Measurements from ENCODE around the gene RIBC1.
"Not testable (repeated sequence)": the region's sequence is repeated elsewhere in the genome, so short reads cannot be mapped to it uniquely, and the experiment has no call there.

Gene RIBC1

DNA sequence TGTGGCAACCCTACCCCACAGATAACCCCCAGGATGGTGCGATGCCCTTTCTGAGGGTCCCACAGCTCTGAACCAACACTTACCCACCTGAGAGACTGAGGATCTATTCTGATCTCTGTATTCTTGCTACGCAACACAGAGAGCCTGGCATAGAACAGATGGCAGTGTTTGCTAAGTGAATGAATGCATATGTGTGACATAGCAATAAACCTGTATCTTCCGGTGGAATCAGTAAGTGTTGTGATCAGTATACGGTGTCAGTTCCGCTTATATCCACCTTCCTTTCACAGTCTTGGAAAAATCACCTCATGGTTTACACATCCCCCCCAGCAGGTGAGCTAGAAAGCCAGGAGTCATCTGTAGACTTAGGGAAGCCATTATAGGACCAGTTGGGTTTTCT is 17.4 kb downstream of the RIBC1 start:
- H3K4me1 Mint-ChIP-seq: peaks cover 6% of the 10 kb centered on the region
- DNase-seq (ENCODE audit: low spot score in 2 of 2): no peak
- H3K9me3 Mint-ChIP-seq: no peaks in the 10 kb centered on the region
- H3K36me3 Mint-ChIP-seq (ENCODE audit: insufficient read depth): no peaks in the 10 kb centered on the region
- H3K27me3 Mint-ChIP-seq: peaks cover 9% of the 10 kb centered on the region
- peak overlapping the region; percentile 44 for H3K4me3 Mint-ChIP-seq
- ATAC-seq (replicated peaks; ENCODE audit: extremely low read depth, poor library complexity, severe bottlenecking): no peak
- H3K27ac Mint-ChIP-seq (ENCODE audit: low read depth): no peak overlapping the region

DNA sequence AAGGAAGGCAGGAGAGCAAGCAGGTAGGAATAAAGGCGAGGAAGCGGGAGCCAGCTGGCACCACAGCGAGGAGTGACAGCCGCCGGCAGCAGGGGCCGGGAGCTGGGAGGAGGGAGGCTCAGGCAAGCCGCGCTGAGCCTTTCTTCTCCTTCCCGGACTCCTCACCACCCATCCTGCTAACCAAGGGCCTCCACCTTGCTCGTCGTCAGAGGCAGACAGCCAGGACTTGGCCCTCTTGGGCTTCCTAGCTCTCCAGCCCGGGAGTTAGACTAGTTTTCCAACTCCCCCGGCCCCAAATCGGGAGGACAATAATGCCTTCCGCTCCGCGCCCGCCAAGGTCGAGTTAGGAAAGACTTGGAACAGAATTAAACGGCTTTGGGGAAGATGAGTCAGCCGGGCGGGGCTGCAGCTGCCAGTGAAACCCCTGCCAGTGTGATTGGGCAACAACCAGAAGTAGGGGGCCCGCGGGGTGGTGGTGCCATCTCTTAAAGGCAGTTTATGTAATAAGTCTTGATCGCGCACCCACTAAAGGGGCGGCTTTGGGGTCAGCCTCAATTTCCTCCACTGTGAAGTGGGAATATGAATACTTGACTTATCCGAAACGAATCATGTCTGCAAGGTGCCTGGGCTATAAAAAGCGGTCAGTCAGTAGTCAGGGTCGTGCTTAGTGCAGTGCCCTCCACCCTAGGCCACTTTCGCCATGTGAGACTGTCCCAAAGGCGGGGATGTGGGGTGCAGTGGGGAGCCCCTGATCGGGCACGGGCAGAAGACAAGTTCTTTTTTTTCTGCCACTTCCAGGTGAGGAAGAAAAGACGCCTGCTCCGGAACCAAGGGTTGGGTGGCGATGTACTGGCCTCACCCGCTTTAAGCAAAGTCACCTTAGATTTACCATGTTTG is 18.2 kb downstream of the RIBC1 start:
- no peaks in the 10 kb centered on the region for H3K36me3 Mint-ChIP-seq (ENCODE audit: insufficient read depth)
- peak overlapping the region; percentile 22 for H3K27ac Mint-ChIP-seq (ENCODE audit: low read depth)
- H3K4me3 Mint-ChIP-seq: peak overlapping the region; percentile 70
- H3K9me3 Mint-ChIP-seq: no peaks in the 10 kb centered on the region
- H3K27me3 Mint-ChIP-seq: peaks cover 9% of the 10 kb centered on the region
- peaks cover 6% of the 10 kb centered on the region for H3K4me1 Mint-ChIP-seq
- ATAC-seq (replicated peaks; ENCODE audit: extremely low read depth, poor library complexity, severe bottlenecking) (no peak), DNase-seq (ENCODE audit: low spot score in 2 of 2) (no peak)

DNA sequence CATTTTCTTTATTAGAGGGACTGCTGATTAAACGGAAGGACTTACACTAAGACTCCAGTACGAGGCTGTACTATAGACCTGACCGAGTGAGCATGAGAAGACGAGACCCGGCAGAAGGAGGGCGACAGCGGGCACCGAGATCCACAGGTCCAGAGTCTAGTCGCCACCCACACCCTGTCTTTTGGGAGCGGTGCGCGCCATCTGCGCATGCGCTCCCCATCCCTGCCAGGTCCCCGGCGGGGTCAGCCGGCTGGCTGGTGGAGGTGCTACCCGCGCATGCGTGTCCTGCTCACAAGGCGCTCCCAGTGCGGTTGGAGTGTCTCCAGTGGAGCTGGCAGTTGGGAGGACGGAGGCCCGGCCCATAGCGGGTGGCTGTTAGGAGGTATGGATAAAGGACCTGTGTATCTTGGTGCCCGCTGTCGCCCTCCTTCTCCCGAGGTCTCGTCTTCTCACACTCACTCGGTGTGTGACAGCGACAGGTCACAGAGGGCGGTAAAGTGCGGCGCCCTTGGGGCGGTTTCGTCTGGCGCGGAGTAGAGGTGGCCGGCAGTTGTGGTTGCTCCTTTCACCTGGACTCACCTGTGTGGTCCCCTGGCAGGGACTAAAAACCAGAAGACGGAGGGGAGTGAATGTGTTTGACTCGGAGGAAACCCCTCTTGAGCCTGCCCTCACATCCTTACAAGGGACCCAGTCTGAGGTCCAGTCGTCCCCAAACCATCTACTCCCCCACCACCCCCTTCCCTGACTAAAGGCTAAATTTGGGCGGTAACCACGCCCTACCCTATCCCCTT is 19.1 kb downstream of the RIBC1 start:
- H3K27me3 Mint-ChIP-seq: peaks cover 9% of the 10 kb centered on the region
- H3K4me3 Mint-ChIP-seq: peak overlapping the region; percentile 70
- peak; percentile 27 to 33 for DNase-seq (ENCODE audit: low spot score in 2 of 2)
- no peaks in the 10 kb centered on the region for H3K9me3 Mint-ChIP-seq
- H3K27ac Mint-ChIP-seq (ENCODE audit: low read depth): peak overlapping the region; percentile 22
- peaks cover 6% of the 10 kb centered on the region for H3K4me1 Mint-ChIP-seq
- peak; percentile 68 for ATAC-seq (replicated peaks; ENCODE audit: extremely low read depth, poor library complexity, severe bottlenecking)
- no peaks in the 10 kb centered on the region for H3K36me3 Mint-ChIP-seq (ENCODE audit: insufficient read depth)

DNA sequence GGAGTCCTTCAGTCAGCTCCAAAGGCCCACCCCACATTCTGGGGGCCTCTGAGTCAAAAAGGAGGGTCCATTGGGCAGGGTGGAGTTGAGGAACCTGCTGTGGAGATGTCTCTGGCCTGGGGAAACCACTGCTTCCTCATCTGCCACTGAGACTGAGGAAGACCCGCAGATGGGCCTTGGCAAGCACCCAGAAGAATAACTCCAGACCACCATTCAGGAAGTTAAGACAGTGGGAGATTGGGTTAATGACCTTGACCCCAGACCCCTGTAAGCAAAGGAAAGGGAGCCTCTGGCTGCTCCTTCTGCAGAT is 19.6 kb downstream of the RIBC1 start:
- Mint-ChIP-seq H3K27me3 (peaks cover 9% of the 10 kb centered on the region), H3K36me3 (ENCODE audit: insufficient read depth) (no peaks in the 10 kb centered on the region), H3K27ac (ENCODE audit: low read depth) (no peak overlapping the region), H3K9me3 (no peaks in the 10 kb centered on the region), H3K4me1 (peaks cover 6% of the 10 kb centered on the region), H3K4me3 (peak overlapping the region; percentile 70)
- DNase-seq (ENCODE audit: low spot score in 2 of 2) (no peak), ATAC-seq (replicated peaks; ENCODE audit: extremely low read depth, poor library complexity, severe bottlenecking) (no peak)

DNA sequence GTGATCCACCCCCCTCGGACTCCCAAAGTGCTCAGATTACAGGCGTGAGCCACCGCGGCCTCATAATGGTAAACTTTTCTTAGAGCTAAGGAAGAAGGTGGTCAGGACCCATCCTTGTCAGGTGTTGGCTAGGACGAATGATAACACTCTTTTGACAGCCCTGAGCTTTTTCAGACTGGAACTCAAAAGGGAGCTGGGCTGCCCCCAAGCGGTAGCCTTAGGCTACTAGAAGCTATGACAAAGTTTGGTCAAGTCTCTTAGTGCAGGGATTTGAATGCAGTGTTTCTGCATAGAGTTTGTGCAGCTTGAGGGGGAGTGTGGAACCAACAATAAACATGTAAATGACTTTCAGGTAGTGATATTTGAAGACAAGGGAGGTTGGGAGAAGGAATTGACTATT is 23.3 kb downstream of the RIBC1 start:
- Mint-ChIP-seq H3K36me3 (ENCODE audit: insufficient read depth) (no peaks in the 10 kb centered on the region), H3K27me3 (no peaks in the 10 kb centered on the region), H3K27ac (ENCODE audit: low read depth) (no peak overlapping the region), H3K4me3 (no peak overlapping the region), H3K4me1 (no peaks in the 10 kb centered on the region), H3K9me3 (no peaks in the 10 kb centered on the region)
- ATAC-seq (replicated peaks; ENCODE audit: extremely low read depth, poor library complexity, severe bottlenecking) (peak; percentile 46), DNase-seq (ENCODE audit: low spot score in 2 of 2) (peak; percentile 14 to 18)

DNA sequence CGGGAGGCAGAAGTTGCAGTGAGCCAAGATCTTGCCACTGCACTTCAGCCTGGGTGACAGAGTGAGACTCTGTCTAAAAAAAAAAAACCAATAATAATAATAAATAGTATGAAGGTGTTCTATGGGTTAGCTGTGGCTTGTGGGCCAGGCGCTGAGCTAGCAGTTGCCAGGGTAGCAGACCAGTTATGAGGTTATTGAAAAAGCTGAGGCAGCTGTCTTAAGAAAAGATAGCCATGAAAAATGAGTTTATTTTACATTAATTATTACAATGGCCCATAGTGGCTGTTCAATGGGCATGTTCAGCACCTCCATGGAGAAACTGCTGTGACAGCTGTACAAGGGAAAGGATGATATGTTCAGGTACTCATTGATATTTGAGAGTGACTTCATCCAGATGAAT is 24.8 kb downstream of the RIBC1 start:
- no peak overlapping the region for H3K4me3 Mint-ChIP-seq
- H3K27ac Mint-ChIP-seq (ENCODE audit: low read depth): no peak overlapping the region
- no peaks in the 10 kb centered on the region for H3K27me3 Mint-ChIP-seq
- ATAC-seq (replicated peaks; ENCODE audit: extremely low read depth, poor library complexity, severe bottlenecking): no peak
- no peaks in the 10 kb centered on the region for H3K9me3 Mint-ChIP-seq
- no peaks in the 10 kb centered on the region for H3K4me1 Mint-ChIP-seq
- no peaks in the 10 kb centered on the region for H3K36me3 Mint-ChIP-seq (ENCODE audit: insufficient read depth)
- no peak for DNase-seq (ENCODE audit: low spot score in 2 of 2)

DNA sequence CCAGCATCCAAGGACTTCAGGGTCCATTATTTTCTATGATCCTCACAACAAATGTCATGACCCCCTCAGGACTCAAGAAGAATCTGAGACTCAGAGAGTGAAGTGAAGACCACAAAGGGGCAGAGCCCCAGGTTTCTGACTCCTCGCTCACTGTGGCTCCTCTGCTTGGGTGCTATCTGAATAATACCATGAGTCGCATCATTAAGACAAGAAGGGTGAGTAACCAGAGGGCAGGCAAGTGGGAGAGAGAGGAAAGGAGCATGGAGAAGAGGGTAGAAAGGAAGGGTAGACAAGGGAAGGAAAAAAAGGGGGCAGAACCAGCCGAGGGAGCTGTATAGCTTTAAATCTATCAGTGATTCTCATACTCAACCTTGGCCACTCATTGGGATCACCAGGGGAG is 27.0 kb downstream of the RIBC1 start:
- no peaks in the 10 kb centered on the region for H3K9me3 Mint-ChIP-seq
- H3K27me3 Mint-ChIP-seq: no peaks in the 10 kb centered on the region
- no peaks in the 10 kb centered on the region for H3K36me3 Mint-ChIP-seq (ENCODE audit: insufficient read depth)
- no peak overlapping the region for H3K27ac Mint-ChIP-seq (ENCODE audit: low read depth)
- no peak overlapping the region for H3K4me3 Mint-ChIP-seq
- ATAC-seq (replicated peaks; ENCODE audit: extremely low read depth, poor library complexity, severe bottlenecking): no peak
- H3K4me1 Mint-ChIP-seq: no peaks in the 10 kb centered on the region
- DNase-seq (ENCODE audit: low spot score in 2 of 2): no peak

DNA sequence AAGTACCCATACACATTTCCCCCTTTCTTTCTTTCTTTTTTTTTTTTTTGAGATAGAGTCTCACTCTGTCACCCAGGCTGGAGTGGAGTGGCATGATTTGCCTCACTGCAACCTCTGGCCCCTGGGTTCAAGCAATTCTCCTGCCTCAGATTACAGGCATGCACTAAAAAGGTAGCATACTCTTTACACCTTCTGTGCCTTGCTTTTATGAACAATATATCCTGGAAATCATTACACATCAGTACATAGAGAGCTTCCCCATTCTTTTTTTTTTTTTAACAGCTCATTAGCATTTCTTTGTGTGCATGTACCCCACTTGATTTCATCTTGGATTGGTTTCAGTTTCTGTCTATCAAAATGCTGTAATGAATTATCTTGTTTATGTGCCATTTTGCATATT is 30.1 kb downstream of the RIBC1 start:
- Mint-ChIP-seq H3K27me3 (peaks cover 12% of the 10 kb centered on the region), H3K4me3 (no peak overlapping the region), H3K36me3 (ENCODE audit: insufficient read depth) (no peaks in the 10 kb centered on the region), H3K27ac (ENCODE audit: low read depth) (no peak overlapping the region), H3K4me1 (no peaks in the 10 kb centered on the region), H3K9me3 (no peaks in the 10 kb centered on the region)
- ATAC-seq (replicated peaks; ENCODE audit: extremely low read depth, poor library complexity, severe bottlenecking): no peak
- DNase-seq (ENCODE audit: low spot score in 2 of 2): no peak

DNA sequence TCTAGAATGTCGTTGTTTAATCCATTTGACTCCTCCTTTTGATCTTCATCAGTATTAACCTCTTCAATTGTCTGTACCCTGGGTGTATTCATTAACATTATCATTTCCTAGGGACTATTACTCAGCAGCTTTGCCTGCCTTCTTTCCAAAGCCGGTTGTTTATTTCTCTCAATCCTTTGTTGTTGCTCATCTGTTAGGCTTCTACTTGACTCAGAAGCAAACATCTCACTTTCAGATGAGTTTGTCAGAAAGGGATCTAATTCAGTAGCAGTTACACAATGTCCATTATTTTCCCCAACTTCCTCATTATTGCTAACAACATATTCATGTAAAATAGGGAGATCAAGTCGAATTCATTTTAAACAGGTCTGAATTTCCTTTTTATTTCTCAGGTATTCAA is 33.6 kb downstream of the RIBC1 start:
- H3K4me1 Mint-ChIP-seq: no peaks in the 10 kb centered on the region
- no peaks in the 10 kb centered on the region for H3K9me3 Mint-ChIP-seq
- H3K27me3 Mint-ChIP-seq: peaks cover 12% of the 10 kb centered on the region
- ATAC-seq (replicated peaks; ENCODE audit: extremely low read depth, poor library complexity, severe bottlenecking): no peak
- no peak for DNase-seq (ENCODE audit: low spot score in 2 of 2)
- no peaks in the 10 kb centered on the region for H3K36me3 Mint-ChIP-seq (ENCODE audit: insufficient read depth)
- H3K4me3 Mint-ChIP-seq: no peak overlapping the region
- H3K27ac Mint-ChIP-seq (ENCODE audit: low read depth): no peak overlapping the region

DNA sequence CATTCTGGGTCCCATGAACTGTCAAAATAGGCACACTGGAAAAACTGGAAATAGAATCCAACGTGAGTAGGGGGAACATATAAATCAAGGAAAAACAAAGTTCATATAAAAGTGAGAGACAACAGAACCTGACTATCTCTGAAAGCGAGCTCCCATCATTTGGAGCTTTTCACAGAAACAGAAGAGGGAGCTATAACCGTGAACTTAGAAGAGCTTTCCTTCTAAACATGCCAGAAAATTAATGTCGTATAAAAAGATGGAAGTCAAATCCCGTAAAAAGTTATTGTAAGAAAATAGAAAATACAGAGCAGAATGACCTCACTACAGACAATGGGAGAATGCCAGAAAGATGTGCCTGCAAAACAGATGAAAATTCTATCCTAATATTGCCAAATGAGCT is 35.4 kb downstream of the RIBC1 start:
- Mint-ChIP-seq H3K4me1 (no peaks in the 10 kb centered on the region), H3K27me3 (peaks cover 12% of the 10 kb centered on the region), H3K36me3 (ENCODE audit: insufficient read depth) (no peaks in the 10 kb centered on the region), H3K4me3 (no peak overlapping the region), H3K9me3 (no peaks in the 10 kb centered on the region), H3K27ac (ENCODE audit: low read depth) (no peak overlapping the region)
- no peak for DNase-seq (ENCODE audit: low spot score in 2 of 2)
- ATAC-seq (replicated peaks; ENCODE audit: extremely low read depth, poor library complexity, severe bottlenecking): no peak

DNA sequence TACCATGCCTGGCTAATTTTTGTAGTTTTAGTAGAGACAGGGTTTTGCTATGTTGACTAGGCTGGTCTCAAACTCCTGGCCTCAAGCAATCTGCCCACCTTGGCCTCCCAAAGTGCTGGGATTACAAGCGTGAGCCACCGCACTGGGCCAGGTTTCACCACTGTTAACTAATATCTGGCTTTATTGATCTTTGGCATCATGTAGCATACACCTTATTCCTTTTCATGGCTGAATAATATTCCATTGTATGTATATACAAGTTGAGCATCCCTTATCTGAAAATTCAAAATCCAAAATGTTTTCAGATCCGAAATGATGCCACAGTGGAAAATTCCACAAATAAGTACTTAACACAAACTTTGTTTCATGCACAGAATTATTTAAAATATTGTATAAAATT is 46.0 kb downstream of the RIBC1 start:
- not testable (repeated sequence) for H3K27ac Mint-ChIP-seq (ENCODE audit: low read depth); H3K36me3 Mint-ChIP-seq (ENCODE audit: insufficient read depth); DNase-seq (ENCODE audit: low spot score in 2 of 2); H3K4me1 Mint-ChIP-seq; H3K4me3 Mint-ChIP-seq; H3K9me3 Mint-ChIP-seq; ATAC-seq (replicated peaks; ENCODE audit: extremely low read depth, poor library complexity, severe bottlenecking)
- H3K27me3 Mint-ChIP-seq: peaks cover 37% of the 10 kb centered on the region

DNA sequence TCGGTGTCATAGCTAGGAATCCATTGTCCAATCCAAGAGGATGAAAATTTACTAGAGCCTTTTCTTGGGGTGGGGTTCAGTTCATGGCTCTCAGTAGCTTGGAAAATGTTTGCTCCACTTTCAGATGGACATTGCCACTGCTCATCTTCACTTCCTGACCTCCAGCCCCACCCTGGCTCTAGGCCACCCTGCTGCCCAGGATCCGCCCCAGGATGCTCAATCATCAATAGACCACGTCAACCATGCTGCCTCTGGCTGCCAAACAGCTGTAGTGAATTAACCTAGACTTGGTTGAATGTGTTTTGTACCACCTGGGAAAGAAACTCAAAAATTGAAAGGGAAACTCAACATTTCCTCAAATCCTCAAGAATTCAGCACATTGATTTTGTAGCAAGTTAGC is 48.7 kb downstream of the RIBC1 start:
- DNase-seq (ENCODE audit: low spot score in 2 of 2) (no peak), ATAC-seq (replicated peaks; ENCODE audit: extremely low read depth, poor library complexity, severe bottlenecking) (no peak)
- Mint-ChIP-seq H3K27ac (ENCODE audit: low read depth) (no peak overlapping the region), H3K27me3 (peaks cover 38% of the 10 kb centered on the region), H3K4me1 (no peaks in the 10 kb centered on the region), H3K36me3 (ENCODE audit: insufficient read depth) (no peaks in the 10 kb centered on the region), H3K4me3 (no peak overlapping the region), H3K9me3 (no peaks in the 10 kb centered on the region)

DNA sequence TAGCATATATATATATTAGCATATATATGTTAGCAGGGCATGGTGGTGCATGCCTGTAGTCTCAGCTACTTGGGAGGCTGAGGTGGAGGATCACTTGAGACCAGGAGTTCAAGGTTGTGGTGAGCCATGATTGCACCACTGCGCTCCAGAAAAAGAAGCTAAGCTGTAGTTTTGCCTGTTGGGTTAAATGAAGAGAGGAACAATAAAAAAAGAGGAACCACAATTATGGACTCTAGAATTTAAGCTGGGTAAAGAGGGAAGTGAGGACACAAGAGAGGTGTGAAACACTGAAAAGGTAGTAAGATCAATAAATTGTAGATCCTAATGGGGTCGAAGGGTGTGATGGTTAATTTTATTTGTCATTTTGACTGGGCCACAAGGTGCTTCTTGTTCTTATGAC is 52.0 kb downstream of the RIBC1 start:
- H3K27ac Mint-ChIP-seq (ENCODE audit: low read depth): no peak overlapping the region
- H3K27me3 Mint-ChIP-seq: peaks cover 38% of the 10 kb centered on the region
- DNase-seq (ENCODE audit: low spot score in 2 of 2) (no peak), ATAC-seq (replicated peaks; ENCODE audit: extremely low read depth, poor library complexity, severe bottlenecking) (no peak)
- no peaks in the 10 kb centered on the region for H3K36me3 Mint-ChIP-seq (ENCODE audit: insufficient read depth)
- H3K9me3 Mint-ChIP-seq: no peaks in the 10 kb centered on the region
- H3K4me1 Mint-ChIP-seq: no peaks in the 10 kb centered on the region
- no peak overlapping the region for H3K4me3 Mint-ChIP-seq
